K562 (cell line): ENCODE data around the gene C17orf113. TPM values are rescaled to one million over a fixed set of nuclear protein-coding genes. Genes with fewer than 3 reads are reported as not detected.

Experiments
- ARID1B ChIP-seq: fragments of 450-650 bp; IDR thresholded peaks from 2 replicates; pipeline ENCODE4 v1.6.1; 2016; ENCODE audit warnings: antibody characterized with exemption, mild to moderate bottlenecking, inconsistent platforms
- CBFA2T3 ChIP-seq: fragments of 450-650 bp; IDR thresholded peaks from 2 replicates; pipeline ENCODE4 v1.6.1; 2017
- DPF2 ChIP-seq: fragments of 450-650 bp; IDR thresholded peaks from 2 replicates; pipeline ENCODE4 v1.6.1; 2016
- NR2C1 ChIP-seq, 2 experiments: fragments of 450-650 bp; IDR thresholded peaks; 2 replicates each; pipeline ENCODE4 v1.6.1; 2017; ENCODE audit warnings: mild to moderate bottlenecking in 2 of 2, antibody characterized with exemption in 1 of 2, inconsistent platforms in 1 of 2, missing compliant biosample characterization in 1 of 2, missing genetic modification characterization in 1 of 2
- NRF1 ChIP-seq, 2 experiments: fragments of 450-650 bp; IDR thresholded peaks in 1 of 2; conservative IDR thresholded peaks in 1 of 2; 2 replicates each; pipeline ENCODE4 v1.6.1; 2014; ENCODE audit warnings: mild to moderate bottlenecking in 2 of 2
- RBM39 ChIP-seq: fragments of 200-400 bp; formaldehyde crosslinking; optimal IDR thresholded peaks from 2 replicates; pipeline ENCODE3; 2018; ENCODE audit warnings: low read depth, low read length
- SOX6 ChIP-seq: fragments of 450-650 bp; IDR thresholded peaks from 2 replicates; pipeline ENCODE4 v1.6.1; 2014; ENCODE audit warnings: mild to moderate bottlenecking
- TCFL5 ChIP-seq: fragments of 250-450 bp; sonication (Bioruptor Pico); conservative IDR thresholded peaks from 2 replicates; pipeline ENCODE4 v1.6.1; 2021; ENCODE audit warnings: mild to moderate bottlenecking, moderate library complexity, matching md5 sums
- ZNF134 ChIP-seq: fragments of 250-450 bp; sonication (Bioruptor Pico); conservative IDR thresholded peaks from 2 replicates; pipeline ENCODE4 v1.4.0; 2020
- ZNF780A ChIP-seq: fragments of 250-450 bp; sonication (Bioruptor Pico); IDR thresholded peaks from 2 replicates; pipeline ENCODE4 v1.5.0; 2021; ENCODE audit warnings: mild to moderate bottlenecking
- polyA plus RNA-seq, 8 experiments: library from polyadenylated mRNA; depleted of rRNA in 4 of 8; stranded (reverse) in 5 of 8; unstranded in 3 of 8; fragments of >200 nt; fragmentation: Nextera tagmentation in 2 of 8; fragmentation: Illumina TruSeq in 1 of 8; extraction: Ambion mirVana in 2 of 8; extraction: Trizol in 1 of 8; gene quantifications; 2 replicates each; pipeline versions ENCODE4 v1.2.1 to v1.2.3, GENCODE V29; 2011 to 2014; ENCODE audit warnings: inconsistent platforms in 1 of 8, missing spikeins in 1 of 8
- total RNA-seq, 7 experiments: library from RNA; depleted of rRNA in 6 of 7; stranded (reverse); fragments of >200 nt in 6 of 7; fragmentation: Illumina TruSeq in 2 of 7; extraction: Trizol in 2 of 7; gene quantifications; 2 replicates each; pipeline versions ENCODE4 v1.2.1 to v1.2.3, GENCODE V29; 2011 to 2021; ENCODE audit warnings: low replicate concordance in 1 of 7
- TF ChIP-seq, protein P1 (sequence below): fragments of 250-450 bp; sonication (Bioruptor Pico); IDR thresholded peaks from 2 replicates; pipeline ENCODE4 v1.8.0; 2021; ENCODE audit warnings: moderate library complexity, mild to moderate bottlenecking, inconsistent platforms
- TF ChIP-seq, protein P2 (sequence below): fragments of 450-650 bp; IDR thresholded peaks from 2 replicates; pipeline ENCODE4 v1.6.1; 2016; ENCODE audit warnings: mild to moderate bottlenecking, moderate library complexity

Gene C17orf113
- total and polyA plus RNA-seq, 9 of the 15 experiments (the other 6 are each of a cell fraction or from before 2014, with no cell fraction given): 0.10 to 1.2 (median 0.31) TPM

DNA sequence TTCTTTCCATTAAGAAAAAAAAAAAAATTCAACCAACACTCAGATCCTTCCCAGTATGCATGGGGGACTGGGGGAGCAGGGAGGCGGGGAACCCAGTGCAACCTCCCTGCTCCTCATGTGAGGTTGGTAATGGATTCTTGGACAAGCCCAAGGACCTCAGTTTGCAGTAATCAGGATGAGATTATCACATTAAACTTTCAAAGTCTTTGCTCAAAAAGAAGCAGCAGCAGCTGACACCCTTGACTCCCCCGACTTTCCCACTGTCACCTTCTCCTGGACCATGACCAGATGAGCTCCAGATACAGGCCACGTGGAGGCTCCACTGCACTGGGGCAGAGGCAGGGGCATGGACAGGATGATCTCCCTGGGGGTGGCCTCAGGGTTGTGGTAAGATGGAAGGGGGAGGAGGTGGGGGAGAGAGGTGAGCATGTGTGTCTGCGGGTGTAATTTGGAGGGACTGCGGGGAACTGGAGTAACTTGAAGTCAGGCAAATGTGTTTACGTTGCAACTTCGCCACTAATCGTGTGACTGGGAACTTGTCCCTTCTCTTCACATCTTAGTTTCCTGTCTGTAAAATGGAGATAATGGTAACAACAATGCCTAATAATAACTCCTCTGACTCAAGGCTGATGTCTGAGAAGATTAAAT, 28.1 kb upstream of the C17orf113 start (continued):
- 0 out of 2 replicates have a peak, but pooled peaks have one; percentile 41 for TF ChIP-seq NR2C1 (IDR thresholded peaks at IDR 0.05)
- 0 out of 2 replicates have a peak, but pooled peaks have one; percentile 49 for TF ChIP-seq NR2C1 (tag; IDR thresholded peaks at IDR 0.05)
- TF ChIP-seq, protein P1, sequence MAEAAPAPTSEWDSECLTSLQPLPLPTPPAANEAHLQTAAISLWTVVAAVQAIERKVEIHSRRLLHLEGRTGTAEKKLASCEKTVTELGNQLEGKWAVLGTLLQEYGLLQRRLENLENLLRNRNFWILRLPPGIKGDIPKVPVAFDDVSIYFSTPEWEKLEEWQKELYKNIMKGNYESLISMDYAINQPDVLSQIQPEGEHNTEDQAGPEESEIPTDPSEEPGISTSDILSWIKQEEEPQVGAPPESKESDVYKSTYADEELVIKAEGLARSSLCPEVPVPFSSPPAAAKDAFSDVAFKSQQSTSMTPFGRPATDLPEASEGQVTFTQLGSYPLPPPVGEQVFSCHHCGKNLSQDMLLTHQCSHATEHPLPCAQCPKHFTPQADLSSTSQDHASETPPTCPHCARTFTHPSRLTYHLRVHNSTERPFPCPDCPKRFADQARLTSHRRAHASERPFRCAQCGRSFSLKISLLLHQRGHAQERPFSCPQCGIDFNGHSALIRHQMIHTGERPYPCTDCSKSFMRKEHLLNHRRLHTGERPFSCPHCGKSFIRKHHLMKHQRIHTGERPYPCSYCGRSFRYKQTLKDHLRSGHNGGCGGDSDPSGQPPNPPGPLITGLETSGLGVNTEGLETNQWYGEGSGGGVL (CRISPR knock-in tag): no peak
- TF ChIP-seq SOX6: peak; percentile 95
- no peak for TF ChIP-seq ZNF780A
- TF ChIP-seq NRF1 (conservative IDR thresholded peaks at IDR 0.05 in 1 of 2, IDR thresholded peaks at IDR 0.05 in 1 of 2): 0 out of 4 replicates have a peak, but pooled peaks of 1 of the 2 experiments have one; percentile 28
- TF ChIP-seq ZNF134 (CRISPR knock-in tag): no peak
- no peak for TF ChIP-seq TCFL5 (CRISPR knock-in tag)
- TF ChIP-seq CBFA2T3: peak; percentile 67
- TF ChIP-seq DPF2: peak; percentile 35; the same call in 1 of the 2 replicates
- TF ChIP-seq, protein P2, sequence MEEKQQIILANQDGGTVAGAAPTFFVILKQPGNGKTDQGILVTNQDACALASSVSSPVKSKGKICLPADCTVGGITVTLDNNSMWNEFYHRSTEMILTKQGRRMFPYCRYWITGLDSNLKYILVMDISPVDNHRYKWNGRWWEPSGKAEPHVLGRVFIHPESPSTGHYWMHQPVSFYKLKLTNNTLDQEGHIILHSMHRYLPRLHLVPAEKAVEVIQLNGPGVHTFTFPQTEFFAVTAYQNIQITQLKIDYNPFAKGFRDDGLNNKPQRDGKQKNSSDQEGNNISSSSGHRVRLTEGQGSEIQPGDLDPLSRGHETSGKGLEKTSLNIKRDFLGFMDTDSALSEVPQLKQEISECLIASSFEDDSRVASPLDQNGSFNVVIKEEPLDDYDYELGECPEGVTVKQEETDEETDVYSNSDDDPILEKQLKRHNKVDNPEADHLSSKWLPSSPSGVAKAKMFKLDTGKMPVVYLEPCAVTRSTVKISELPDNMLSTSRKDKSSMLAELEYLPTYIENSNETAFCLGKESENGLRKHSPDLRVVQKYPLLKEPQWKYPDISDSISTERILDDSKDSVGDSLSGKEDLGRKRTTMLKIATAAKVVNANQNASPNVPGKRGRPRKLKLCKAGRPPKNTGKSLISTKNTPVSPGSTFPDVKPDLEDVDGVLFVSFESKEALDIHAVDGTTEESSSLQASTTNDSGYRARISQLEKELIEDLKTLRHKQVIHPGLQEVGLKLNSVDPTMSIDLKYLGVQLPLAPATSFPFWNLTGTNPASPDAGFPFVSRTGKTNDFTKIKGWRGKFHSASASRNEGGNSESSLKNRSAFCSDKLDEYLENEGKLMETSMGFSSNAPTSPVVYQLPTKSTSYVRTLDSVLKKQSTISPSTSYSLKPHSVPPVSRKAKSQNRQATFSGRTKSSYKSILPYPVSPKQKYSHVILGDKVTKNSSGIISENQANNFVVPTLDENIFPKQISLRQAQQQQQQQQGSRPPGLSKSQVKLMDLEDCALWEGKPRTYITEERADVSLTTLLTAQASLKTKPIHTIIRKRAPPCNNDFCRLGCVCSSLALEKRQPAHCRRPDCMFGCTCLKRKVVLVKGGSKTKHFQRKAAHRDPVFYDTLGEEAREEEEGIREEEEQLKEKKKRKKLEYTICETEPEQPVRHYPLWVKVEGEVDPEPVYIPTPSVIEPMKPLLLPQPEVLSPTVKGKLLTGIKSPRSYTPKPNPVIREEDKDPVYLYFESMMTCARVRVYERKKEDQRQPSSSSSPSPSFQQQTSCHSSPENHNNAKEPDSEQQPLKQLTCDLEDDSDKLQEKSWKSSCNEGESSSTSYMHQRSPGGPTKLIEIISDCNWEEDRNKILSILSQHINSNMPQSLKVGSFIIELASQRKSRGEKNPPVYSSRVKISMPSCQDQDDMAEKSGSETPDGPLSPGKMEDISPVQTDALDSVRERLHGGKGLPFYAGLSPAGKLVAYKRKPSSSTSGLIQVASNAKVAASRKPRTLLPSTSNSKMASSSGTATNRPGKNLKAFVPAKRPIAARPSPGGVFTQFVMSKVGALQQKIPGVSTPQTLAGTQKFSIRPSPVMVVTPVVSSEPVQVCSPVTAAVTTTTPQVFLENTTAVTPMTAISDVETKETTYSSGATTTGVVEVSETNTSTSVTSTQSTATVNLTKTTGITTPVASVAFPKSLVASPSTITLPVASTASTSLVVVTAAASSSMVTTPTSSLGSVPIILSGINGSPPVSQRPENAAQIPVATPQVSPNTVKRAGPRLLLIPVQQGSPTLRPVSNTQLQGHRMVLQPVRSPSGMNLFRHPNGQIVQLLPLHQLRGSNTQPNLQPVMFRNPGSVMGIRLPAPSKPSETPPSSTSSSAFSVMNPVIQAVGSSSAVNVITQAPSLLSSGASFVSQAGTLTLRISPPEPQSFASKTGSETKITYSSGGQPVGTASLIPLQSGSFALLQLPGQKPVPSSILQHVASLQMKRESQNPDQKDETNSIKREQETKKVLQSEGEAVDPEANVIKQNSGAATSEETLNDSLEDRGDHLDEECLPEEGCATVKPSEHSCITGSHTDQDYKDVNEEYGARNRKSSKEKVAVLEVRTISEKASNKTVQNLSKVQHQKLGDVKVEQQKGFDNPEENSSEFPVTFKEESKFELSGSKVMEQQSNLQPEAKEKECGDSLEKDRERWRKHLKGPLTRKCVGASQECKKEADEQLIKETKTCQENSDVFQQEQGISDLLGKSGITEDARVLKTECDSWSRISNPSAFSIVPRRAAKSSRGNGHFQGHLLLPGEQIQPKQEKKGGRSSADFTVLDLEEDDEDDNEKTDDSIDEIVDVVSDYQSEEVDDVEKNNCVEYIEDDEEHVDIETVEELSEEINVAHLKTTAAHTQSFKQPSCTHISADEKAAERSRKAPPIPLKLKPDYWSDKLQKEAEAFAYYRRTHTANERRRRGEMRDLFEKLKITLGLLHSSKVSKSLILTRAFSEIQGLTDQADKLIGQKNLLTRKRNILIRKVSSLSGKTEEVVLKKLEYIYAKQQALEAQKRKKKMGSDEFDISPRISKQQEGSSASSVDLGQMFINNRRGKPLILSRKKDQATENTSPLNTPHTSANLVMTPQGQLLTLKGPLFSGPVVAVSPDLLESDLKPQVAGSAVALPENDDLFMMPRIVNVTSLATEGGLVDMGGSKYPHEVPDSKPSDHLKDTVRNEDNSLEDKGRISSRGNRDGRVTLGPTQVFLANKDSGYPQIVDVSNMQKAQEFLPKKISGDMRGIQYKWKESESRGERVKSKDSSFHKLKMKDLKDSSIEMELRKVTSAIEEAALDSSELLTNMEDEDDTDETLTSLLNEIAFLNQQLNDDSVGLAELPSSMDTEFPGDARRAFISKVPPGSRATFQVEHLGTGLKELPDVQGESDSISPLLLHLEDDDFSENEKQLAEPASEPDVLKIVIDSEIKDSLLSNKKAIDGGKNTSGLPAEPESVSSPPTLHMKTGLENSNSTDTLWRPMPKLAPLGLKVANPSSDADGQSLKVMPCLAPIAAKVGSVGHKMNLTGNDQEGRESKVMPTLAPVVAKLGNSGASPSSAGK: peak; percentile 47
- TF ChIP-seq ARID1B: peak; percentile 73
- TF ChIP-seq RBM39: no peak
